Stimulated activated CD4-positive, alpha-beta T cell treated with anti-CD3 and anti-CD28 coated beads, Interleukin-4, amount 100 ng/mL, for 48 hours (primary cell): ENCODE data around the gene FYCO1.

Source experiments
- DNase-seq, 2 donors: peaks; one replicate each; pipeline ENCODE4 v3.0.0-alpha.2; 2020; ENCODE audit warnings: low read depth in 2 of 2

The FYCO1 gene

DNA sequence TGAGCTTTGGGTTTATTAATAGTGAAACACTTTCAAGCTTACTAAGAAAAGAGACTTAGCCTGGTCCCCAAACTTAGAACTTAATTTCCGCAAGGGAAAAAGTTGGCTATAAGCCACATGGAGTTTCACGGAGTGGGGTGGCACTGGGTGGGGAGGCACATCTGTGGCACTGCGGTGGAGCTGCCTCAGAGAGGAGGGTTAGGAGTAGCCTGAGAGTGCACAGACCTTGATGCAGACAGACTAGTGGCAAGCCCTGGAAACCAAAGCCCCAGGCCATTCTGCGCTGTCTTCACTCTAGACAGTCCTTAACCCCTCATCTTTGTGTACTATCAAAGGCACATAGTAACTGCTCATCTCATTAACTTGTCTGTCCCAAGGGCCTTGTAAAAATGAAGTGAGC is 30.4 kb downstream of the FYCO1 start:
- no peak for DNase-seq

DNA sequence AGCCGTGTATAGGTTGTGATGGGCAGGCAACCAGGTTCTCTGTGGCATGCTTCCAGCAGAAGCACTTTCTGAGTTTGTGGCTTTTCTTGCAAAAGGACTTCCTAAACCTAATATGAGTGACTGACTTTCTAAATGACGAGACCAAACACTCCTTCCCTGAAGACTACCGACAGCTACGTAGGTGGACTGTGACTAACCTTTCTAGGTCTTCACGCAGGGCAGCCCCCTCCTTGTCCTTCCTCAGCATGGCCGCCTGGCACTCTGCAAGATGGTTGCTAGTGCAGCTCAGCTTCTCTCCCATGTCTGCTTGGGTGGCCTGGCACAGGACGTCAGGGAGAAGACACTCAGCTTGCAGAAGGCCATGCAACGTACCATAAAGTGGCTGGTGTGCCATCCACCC is 31.5 kb downstream of the FYCO1 start:
- DNase-seq = peak; percentile 30 to 48

DNA sequence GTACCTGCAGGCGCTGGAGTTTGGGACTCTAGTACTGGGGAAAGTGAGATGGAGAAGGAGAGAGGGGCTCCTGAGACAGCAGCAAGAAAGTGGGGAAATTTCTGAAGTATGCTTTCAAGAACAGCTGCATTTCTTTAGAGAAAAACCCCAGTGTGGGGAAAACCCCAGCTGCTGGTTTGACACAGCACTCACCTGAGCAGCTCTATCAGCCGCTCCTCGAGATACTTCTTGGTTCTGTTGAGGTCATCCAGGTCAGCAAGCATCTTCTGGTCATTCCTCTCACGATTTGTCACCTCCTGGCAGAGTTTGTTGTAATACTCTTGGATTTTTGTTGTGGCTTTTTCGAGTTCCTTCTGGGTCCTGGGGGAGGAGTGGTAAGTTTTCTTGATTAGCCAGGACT is 33.6 kb downstream of the FYCO1 start:
- no peak for DNase-seq

- no peak for DNase-seq
These were observed 35.3 kb downstream of the FYCO1 start for GRCh38 chr3:45960289-45960688.

DNA sequence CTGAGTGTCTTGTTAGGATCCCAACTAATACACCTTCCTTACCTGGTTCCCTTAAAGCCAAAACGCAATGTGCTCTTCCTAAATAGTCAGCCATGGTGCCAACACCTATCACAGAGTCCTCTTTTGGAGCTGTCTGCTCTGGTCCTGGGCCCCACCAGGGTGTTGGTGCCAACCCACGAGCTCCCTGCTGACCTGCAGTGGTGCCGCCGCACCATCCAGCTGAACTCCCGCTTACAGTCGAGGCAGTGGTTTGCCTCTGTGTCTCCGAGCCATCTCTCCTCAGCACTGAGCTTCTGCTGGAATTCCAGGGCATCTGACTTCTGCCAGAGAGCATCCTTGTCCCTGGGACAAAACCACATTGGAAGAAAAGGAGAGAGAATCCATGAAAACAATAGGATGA is 36.4 kb downstream of the FYCO1 start:
- DNase-seq = no peak

GRCh38 chr3:45958321-45958791 is 37.3 kb downstream of the FYCO1 start:
- no peak for DNase-seq

- no peak for DNase-seq
These were observed 38.0 kb downstream of the FYCO1 start for GRCh38 chr3:45957586-45957985.

DNA sequence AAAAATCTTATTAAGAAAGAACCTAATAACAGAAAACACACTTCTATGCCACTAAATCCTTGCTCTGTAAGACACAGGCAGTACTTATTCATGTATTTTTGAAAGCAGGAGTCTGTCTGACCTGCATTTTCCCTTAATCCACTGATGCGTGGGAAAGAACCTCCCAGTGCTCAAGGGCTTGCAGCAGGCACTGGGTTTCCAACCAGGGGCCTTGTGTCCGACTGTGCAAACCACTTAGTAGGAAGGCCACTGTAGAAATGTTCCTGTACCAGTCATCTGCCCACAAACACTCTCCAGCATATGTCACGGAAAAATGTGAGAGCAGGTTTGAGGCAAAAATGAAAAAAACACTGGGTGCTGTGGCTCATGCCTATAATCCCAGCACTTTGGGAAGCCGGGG is 39.9 kb downstream of the FYCO1 start:
- no peak for DNase-seq

DNA sequence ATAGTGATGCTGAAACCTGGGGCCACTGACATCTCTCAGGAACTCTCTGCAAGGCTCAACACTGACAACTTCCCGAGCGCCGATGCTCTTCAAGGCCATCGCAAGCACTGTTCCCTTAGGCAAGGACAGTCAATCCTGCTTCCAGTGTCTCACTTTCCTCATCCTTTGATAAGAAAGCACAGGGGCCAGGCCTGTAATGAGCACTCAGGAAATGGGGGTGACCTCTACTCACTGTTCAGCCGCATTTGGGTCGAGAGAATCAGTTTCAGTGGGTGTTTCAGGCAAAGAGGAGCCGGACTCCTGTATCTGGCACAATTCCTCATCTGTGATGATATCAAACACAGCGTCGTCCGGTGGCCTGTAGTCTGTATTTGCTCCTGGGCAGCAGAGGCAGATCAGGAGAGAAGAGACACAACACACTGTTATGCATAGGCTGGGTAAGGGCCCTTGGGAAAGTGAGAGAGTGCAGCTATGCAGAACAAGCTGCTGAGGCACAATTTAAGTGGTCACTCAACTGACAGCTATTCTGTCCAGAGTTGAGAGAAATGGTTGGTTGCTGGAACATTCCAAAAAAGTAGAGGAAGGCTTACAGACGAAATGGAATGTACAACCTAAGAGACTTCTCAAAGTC is 40.5 kb downstream of the FYCO1 start:
- no peak for DNase-seq

GRCh38 chr3:45954306-45954705 is 41.3 kb downstream of the FYCO1 start:
- no peak for DNase-seq

GRCh38 chr3:45953536-45953935 is 42.1 kb downstream of the FYCO1 start:
- DNase-seq = no peak

- no peak for DNase-seq
These were observed 43.2 kb downstream of the FYCO1 start for GRCh38 chr3:45952456-45952855.

DNA sequence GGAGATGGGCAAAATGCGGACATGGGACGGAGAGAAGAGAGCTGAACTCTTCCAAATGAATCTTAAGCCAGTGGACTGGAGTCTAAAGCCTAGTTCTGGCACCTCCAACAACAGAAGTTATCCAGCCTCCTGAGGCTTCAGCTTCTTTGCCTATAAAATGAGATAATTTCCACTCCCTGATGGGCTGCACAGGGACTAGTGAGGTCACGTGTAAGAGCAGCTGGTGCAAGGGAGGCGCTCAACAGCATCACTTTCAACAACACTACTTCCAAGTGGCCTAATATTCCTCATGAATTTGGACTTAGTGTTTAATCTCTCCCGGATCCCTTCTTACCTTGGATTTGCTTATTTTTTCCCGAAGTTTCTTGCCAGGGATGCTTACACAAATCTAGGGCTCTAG is 43.7 kb downstream of the FYCO1 start:
- DNase-seq = no peak

DNA sequence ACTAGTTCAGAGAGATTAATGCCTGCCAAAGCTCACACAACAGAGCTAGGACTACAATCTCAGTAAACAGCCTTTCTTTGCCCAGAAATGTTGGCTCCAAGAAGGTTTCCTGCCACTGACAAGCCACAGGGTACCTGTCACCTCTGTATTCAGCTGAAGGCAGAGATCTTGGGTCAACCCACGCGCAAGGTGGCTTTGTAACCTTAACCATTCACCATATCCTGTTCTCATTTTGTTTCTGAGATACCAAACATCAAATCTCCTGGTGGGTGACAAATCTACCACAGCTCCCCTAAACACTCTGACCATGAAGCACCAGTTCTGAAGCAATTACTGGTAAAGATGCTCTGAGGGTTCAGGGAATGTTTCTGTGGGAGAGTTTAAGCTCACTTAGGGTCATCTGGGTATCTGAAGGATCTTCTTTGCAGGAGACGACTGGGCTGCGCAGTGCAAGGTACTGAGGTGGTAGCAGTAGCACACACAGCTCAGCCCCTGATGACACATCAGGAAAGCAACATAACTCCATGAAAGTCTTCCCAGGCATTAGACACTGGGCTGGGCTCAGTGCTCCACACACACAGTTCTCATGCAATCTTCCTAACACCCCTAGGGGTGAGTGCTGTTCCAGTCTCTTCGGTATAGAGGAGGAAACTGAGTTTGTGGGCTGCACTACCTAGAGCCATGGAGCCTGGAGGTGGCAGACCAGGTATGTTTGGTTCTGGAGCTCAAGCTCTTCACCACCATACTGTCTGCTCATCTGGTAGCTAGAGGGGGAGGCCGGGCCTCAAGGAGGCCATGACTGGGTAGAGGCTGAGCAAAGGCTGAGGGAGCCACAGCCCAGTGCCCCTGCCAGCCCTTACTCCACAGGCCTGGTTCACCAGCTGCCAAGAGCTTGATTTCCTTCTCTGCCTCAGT is 44.7 kb downstream of the FYCO1 start:
- DNase-seq = peak; percentile 29 to 52

- DNase-seq = no peak
These were observed 45.5 kb downstream of the FYCO1 start for GRCh38 chr3:45950131-45950530.

DNA sequence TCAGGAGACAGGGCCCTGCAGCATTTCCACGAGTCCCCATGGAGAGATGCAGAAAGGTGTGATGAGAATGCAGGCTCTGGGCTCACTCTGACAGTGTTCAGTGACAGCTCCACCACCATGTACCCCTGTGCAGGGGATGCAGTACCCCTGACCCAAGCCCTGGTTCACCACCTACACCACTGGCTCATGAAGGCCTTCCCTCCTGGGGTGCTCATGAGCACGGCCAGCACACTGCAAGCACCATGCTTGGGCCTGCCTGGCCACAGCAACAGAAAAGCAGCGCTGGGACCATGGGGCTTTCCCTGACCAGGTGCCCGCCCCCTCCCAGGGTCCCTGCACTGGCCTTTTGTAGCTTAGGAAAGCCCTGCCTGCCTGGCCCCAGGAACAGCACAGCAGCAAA is 46.2 kb downstream of the FYCO1 start:
- DNase-seq = no peak

DNA sequence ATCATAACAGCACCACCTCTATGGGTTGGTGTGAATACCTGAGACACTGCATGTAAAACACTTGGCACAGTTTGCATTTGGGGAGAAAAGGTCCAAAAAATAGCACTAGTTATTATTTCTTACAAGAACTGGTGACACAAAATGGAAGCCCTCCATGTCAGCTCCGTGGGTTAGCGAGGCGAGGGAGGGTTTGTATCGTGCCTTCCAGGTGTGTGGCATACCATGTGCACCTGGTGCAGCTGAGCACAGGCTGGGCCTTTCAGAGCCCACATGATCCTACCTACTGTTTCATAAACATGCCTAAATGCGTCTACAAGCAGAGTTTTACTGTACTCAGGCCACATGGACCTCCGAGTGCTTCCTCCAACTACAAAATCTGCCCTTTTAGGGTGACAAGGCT is 46.7 kb downstream of the FYCO1 start:
- no peak for DNase-seq

DNA sequence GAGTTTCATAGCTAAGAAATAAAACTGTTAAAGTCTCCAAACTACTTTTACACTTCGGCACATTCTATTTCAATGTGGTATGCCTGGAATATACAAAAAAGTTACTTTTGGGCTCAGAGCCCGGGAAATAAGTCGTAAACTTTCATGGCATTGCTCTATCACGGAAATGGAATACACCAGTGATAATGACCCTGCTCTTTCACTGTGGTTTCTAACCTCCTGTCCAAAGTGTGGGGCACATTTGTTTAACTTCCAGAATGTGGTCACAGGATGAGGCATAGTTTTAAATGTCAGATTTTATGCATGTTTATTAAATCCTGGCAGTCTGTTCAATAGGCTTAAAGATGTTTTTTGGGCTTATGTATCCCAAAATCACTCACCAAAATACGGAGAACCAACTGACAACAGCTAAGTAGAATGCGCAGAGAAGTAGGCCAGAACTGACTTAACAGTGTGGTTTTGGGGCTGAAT is 47.3 kb downstream of the FYCO1 start:
- DNase-seq = no peak

DNA sequence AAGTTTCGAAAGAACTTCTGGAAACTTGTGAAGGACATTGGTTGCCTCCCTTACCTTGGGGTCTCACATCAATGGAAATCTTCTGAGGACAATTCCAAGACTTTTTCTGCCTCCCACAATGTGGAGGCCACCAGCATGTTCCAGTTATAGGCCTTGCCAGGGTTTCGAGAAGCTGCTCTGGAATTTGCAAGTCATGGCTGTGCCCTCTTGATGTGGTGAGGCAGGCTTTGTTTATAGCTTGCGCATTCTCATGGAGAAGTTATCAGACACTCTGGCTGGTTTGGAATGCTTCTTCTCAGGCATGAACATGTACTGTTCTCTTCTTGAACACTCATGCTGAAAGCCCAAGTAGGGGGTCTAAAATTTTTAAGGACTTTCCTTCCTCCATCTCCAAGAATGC is 48.3 kb downstream of the FYCO1 start:
- DNase-seq = no peak

DNA sequence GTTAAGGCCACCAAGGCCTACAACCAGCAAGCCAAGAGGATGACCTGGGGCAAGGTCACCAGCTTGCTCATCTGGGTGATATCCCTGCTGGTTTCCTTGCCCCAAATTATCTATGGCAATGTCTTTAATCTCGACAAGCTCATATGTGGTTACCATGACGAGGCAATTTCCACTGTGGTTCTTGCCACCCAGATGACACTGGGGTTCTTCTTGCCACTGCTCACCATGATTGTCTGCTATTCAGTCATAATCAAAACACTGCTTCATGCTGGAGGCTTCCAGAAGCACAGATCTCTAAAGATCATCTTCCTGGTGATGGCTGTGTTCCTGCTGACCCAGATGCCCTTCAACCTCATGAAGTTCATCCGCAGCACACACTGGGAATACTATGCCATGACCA is 48.7 kb downstream of the FYCO1 start:
- no peak for DNase-seq

DNA sequence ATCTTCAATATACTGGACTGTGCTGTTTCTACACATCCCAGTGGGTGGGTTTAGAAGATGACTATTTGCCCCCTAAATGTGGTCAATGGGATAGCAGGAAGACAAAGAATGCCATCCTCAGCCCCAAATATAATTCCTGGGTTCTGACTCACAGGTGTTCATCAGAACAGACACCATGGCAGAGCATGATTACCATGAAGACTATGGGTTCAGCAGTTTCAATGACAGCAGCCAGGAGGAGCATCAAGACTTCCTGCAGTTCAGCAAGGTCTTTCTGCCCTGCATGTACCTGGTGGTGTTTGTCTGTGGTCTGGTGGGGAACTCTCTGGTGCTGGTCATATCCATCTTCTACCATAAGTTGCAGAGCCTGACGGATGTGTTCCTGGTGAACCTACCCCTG is 49.3 kb downstream of the FYCO1 start:
- no peak for DNase-seq

GRCh38 chr3:45944830-45945620 is 50.6 kb downstream of the FYCO1 start:
- no peak for DNase-seq
